AG04449 (cell line): Measurements from ENCODE around the gene DNAAF5.

Experiments used
- CTCF ChIA-PET: fragments of 350-600 bp; formaldehyde crosslinking; extraction: SDS; loops from one replicate; lab custom pipeline; 2021; ENCODE audit warnings: antibody characterized with exemption; lab: Yijun Ruan, JAX
- POLR2A ChIA-PET: fragments of 400-600, 350-600 bp; formaldehyde crosslinking; extraction: SDS; loops from one replicate; lab custom pipeline; 2020; ENCODE audit warnings: antibody characterized with exemption, inconsistent platforms; lab: Yijun Ruan, JAX
- DNase-seq: peaks from one replicate; pipeline ENCODE4 v3.0.0-alpha.2; 2010; ENCODE audit warnings: low read depth, low spot score
- H3K4me3 ChIP-seq: 2 replicates; pipeline ENCODE4 v1.5.1; 2011; ENCODE audit warnings: low read depth, mild to moderate bottlenecking, control low read depth, low read length
- CTCF ChIP-seq: IDR thresholded peaks from one replicate; pipeline ENCODE4 v1.5.1; 2011; ENCODE audit warnings: mild to moderate bottlenecking, moderate library complexity, low read length, control low read depth, inconsistent platforms; ENCODE audit not compliant: insufficient read depth; ENCODE audit errors: missing control alignments

Gene DNAAF5

GRCh38 chr7:773622-773915 lies 47.1 kb downstream of the DNAAF5 start:
- ChIA-PET CTCF (interaction anchor here (0.7 to 14.0 kb wide), 9 partner anchors 8 to 454 kb away, joined by 3 to 166 read pairs (median 5); no protein-coding TSS in a partner anchor), POLR2A (no interaction called here)
- no peak for TF ChIP-seq CTCF
- no peak overlapping the region for H3K4me3 ChIP-seq
- no peak for DNase-seq

- no peak overlapping the region for H3K4me3 ChIP-seq
- ChIA-PET CTCF (interaction anchor here (0.6 to 14.0 kb wide), 16 partner anchors 9 to 455 kb away, joined by 3 to 166 read pairs (median 4); partner anchors contain the start of gene PRKAR1B), POLR2A (interaction anchor here (0.6 kb wide), 1 partner anchor 233 kb away, joined by 3 read pairs; no protein-coding TSS in a partner anchor)
- DNase-seq, result no peak
- peak; percentile 97 for TF ChIP-seq CTCF
Measured at GRCh38 chr7:774161-775109, 47.9 kb downstream of the DNAAF5 start.

GRCh38 chr7:776381-776780 lies 49.9 kb downstream of the DNAAF5 start:
- no peak for TF ChIP-seq CTCF
- POLR2A ChIA-PET, result no interaction called here
- no peak overlapping the region for H3K4me3 ChIP-seq
- CTCF ChIA-PET, result interaction anchor here (1.2 to 14.0 kb wide), 6 partner anchors 10 to 462 kb away, joined by 3 to 166 read pairs (median 10); no protein-coding TSS in a partner anchor
- no peak for DNase-seq

- CTCF ChIA-PET, result interaction anchor here (1.2 to 14.0 kb wide), 4 partner anchors 10 to 458 kb away, joined by 3 to 166 read pairs (median 10); no protein-coding TSS in a partner anchor
- H3K4me3 ChIP-seq, result no peak overlapping the region
- POLR2A ChIA-PET, result no interaction called here
- TF ChIP-seq CTCF, result no peak
- no peak for DNase-seq
Measured at GRCh38 chr7:776992-777727, 50.7 kb downstream of the DNAAF5 start.

GRCh38 chr7:777728-778078 lies 51.2 kb downstream of the DNAAF5 start:
- no peak overlapping the region for H3K4me3 ChIP-seq
- DNase-seq, result no peak
- no peak for TF ChIP-seq CTCF
- CTCF ChIA-PET, result interaction anchor here (1.6 to 14.0 kb wide), 3 partner anchors 9 to 458 kb away, joined by 5 to 166 read pairs (median 16); no protein-coding TSS in a partner anchor
- POLR2A ChIA-PET, result no interaction called here
